Measurements from ENCODE around the gene TGDS.
"Not testable (repeated sequence)": the region's sequence is repeated elsewhere in the genome, so short reads cannot be mapped to it uniquely, and the experiment has no call there.

The TGDS gene, protein sequence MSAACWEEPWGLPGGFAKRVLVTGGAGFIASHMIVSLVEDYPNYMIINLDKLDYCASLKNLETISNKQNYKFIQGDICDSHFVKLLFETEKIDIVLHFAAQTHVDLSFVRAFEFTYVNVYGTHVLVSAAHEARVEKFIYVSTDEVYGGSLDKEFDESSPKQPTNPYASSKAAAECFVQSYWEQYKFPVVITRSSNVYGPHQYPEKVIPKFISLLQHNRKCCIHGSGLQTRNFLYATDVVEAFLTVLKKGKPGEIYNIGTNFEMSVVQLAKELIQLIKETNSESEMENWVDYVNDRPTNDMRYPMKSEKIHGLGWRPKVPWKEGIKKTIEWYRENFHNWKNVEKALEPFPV

DNA sequence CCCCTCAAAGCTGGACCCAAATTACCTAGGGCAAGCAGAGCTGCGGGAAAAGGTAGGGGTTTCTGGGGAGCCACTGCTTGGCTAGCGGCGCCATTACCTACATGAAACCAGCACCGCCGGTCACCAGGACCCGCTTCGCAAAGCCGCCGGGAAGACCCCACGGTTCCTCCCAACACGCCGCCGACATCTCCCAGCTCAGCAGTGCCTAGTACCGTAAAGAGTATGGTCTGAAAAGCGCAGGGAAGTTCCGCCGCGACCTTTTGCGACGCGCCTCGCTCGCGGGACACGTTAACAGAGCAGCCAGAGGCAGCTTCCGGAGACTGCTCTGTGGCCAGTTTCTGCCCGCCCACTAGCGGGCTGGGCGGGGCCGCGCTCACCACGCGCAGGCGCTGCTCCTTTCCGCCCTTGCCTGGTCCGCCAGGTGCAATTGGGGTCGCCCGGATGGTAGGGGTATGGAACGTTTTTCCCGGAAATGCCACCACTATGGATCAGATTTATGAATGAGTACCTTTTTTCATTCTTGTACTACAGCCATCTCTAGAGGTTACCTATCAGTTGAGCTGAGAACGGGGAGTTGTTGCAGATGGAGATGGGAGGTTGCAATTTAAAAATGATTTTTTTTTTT, at the start of gene TGDS:
TSS of gene TGDS (minus strand) at position 203 of the 625 bp plus-strand sequence. CDS start at position 187, 16 bp downstream.
- peak; percentile 94 for DNase-seq

DNA sequence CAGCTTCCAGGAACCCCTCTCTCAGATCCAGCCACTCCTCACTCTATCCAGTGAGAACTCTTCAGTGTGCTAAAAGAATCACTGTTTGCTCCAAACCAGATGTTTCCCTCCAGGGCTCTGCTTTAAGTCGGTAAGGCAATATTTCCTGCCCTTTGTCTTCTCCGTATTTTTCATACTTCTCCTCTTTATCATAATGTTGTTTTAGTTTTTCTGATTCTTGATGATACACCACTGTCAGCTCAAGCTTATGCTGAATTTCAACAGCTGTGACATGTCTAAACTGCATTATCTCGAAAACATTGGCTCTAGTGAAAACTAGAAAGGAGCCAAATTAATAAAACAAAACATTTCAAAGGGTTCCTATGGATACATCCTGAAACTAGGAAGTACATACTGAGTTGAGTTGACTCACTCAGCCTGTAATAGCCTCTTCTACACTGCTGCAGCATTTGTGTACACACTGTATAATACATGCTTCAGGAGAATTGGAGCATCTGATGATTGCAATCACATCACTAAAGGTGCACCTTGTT, 45.5 kb upstream of the TGDS start:
- DNase-seq: peak; percentile 9

DNA sequence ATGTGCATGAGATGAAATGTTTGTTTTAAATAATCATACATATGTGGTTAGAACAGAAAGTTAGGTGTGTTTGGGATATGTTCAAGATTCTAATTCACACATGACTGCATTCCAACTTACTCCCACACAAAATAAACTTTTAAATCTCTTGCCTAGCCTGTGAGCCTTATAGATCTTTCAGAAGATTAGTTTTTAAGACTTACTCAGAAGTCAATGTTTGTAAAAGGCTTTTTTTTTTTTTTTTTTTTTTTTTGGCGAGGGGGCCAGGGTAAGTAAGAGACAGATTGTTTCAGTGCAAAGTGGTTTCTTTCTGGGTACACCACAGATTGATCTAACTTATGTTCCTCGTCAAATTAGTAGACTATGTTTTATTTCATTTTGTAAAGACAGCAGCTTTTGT, 44.8 kb upstream of the TGDS start:
- DNase-seq: no peak

DNA sequence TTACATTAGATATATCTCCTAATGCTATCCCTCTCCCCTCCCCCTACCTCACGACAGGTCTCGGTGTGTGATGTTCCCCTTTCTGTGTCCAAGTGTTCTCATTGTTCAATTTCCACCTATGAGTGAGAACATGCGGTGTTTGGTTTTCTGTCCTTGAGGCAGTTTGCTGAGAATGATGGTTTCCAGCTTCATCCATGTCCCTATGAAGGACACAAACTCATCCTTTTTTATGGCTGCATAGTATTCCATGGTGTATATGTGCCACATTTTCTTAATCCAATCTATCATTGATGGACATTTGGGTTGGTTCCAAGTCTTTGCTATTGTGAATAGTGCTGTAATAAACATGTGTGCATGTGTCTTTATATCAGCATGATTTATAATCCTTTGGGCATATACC, 41.7 kb upstream of the TGDS start:
- not testable (repeated sequence) for DNase-seq

DNA sequence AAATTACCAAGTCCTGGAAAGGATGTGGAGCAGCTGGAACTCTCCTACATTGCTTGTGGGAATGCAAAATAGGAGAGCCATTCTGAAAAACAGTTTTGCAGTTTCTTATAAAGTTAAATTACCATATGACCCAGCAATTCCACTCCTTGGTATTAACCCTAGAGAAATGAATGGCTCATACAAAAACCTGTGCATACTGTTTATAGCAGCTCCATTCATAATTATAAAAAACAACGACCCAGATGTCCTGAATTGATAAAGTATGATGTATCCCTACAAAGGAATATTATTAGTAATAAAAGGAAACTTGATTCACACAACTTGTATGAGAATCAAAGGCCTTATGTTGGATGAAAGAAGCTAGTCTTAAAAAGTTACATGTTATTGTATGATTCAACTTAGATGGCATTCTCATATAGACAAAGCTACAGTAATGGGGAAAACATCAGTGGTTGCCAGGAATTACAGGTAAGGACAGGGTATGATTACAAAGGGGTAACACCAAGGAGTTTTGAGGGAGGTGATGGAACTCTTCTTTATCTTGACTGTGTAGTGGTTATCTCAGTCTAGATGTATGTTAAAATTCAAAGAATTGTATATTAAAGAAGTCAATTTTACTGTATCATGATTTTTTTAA, 41.1 kb upstream of the TGDS start:
- no peak for DNase-seq

DNA sequence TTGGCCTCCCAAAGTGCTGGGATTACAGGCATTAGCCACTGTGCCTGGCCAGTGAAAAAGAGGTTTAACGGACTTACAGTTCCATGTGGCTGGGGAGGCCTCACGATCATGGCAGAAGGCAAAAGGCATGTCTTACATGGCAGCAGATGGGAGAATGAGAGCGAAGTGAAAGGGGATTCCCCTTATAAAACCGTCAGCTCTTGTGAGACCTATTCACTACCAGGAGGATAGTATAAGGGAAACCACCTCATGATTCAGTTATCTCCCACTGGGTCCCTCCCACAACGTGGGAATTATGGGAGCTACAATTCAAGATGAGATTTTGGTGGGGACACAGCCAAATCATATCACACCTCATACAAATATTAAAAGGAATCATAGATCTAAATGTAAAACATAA, 40.1 kb upstream of the TGDS start:
- not testable (repeated sequence) for DNase-seq

DNA sequence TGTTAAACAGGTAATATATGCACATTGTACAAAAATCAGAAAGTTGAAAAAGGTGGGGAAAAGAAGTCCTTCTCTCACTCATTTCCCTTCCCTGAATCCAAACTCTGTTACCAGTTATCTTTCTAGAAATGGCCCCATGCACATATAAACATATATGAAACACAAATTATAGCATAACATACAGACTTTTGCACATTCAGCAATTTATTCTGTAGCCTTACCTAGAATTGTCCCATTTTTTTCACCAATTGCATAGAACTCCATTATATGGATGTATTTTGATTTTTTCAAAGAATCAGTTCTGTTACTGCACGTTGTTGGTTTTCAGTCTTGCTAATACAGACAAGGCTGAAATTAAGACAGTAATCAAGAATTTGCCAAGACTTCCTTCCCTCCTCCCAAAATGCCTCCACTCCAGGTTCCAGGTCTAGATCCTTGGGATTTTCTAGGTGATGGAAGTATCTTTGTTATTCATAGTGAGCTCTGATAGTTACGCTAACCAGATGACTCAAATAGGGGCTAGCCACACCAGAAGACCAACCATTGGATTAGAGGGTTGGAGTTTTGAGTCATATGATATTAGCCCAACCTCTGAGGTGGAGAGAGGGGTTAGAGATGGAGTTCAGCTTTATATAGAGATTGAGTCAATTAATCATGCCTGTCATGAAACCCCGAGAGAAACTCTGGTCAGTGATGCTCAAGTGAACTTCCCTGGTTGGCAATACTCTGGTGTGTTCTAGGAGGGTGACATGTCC, 36.5 kb upstream of the TGDS start:
- DNase-seq: no peak

DNA sequence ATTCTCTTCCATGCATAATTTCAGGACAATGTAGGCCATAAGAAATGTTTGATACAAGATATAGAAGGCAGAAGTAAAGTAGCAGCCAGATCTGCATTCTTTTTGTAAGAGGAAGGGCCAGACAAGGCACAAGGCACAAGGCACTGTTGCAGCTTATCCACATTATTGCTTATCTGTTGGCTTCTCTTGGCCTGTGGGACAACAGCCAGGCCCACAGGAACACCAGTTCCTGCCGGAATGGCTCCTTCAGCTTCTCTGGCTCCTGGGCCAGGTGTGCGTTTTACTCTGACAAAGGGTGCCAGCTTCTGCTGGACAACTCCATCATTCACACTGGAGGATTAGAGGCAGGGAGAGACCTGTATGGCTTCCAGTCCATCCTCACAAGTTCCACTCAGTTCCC, 34.9 kb upstream of the TGDS start:
- DNase-seq: no peak

DNA sequence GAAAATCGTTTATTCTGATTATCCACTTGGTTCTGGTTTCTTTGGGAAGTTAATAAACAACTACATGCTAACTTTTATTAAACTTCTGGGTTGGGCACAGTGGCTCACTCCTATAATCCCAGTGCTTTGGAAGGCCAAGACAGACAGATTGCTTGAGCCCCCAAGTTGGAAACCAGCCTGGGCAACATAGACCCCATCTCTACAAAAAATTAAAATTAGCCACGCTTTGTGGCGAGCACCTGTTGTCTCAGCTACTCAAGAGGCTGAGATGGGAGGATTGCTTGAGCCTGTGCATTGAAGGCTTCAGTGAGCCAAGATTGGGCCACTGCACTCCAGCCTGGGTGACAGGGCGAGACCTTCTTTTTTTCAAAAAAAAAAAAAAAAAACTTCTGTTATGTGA, 27.4 kb upstream of the TGDS start:
- no peak for DNase-seq

DNA sequence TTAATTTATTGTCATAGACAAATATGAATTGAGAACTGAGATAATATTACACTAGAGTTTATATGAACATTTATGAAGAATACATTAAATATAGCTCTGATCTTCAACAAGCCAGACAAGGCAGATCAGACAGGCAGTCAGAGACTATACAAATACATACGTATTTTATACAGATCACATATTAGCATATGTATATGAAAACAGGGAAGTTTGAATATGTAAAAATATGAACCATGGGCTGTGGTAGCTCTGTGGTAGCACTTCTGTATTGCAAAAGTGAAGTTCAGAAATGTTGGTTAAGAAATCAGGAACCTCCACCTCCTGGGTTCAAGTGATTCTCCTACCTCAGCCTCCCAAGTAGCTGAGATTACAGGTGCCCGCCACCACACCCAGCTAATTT, 26.4 kb upstream of the TGDS start:
- no peak for DNase-seq

DNA sequence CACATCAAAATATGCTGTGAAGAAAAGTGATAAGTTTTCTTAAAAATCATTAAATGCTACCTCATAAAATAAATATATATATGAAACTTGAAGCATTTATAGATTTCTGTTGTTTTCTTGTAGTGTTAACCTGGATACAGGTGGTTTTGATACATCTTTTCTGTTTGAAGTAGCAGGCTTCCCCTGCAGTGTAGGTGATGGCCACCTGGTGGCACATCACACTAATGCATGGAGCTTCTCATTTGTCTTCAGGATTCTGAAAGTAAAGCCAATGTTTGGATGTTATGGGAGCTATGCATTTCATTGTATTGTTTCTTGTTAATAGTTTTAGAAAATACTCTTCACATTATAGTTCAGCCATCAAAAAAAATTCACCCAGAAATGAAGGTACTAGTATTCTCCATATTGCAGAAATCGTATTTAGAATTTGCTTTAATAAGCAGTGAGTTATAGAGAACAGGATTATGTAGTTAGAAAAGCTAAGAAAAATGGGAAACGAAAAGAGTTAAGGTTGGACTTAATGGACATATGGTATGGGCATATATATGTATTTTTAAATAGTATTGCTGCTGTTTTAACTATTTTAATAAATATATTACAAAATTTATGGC, 24.4 kb upstream of the TGDS start:
- no peak for DNase-seq

DNA sequence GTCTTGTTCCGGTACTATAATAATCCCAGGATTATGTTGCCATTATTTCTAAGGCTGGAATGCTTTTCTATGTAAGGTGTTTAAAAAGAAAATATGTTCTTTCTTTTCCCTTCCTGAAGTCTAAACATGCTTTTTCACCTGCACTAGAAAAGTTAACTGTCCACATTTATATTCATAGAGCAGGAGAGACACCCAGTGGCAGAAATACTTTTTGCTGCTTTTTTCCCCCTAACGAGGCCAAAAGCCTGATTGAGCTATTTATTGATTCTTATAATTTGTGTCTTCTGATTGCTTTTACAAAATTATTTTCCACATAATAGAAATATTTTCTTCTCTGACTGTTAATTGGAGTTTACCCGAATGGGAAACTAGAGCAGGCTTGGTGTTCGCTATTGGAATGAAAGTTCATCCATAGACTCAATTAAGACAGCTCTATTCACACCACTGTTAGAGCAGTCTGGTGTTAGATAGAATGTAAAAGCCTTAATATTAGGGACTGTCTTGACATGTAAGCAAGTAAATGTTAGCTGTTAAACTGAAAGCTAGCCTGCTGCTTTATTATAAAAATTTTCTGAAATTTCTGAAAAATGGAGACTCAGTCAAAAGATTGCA, 21.5 kb upstream of the TGDS start:
- DNase-seq: no peak

DNA sequence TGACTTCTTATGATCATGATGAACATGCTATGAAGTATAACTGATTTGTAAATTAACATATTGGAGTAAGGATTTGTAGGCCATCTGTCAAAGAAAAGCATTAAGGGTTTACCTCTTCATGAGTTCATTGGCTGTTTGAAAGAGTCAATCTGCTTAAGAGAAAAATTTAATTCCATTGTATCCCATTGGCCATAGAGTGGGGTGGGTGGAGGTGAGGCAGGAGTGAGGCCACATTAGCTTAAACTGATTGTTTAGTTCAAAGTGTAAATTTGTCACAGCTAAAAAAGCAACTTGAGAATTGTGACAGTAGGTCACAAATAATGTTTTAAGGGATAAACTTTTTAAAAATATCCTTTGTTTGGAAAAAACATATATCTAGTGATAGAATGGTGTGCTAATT, 17.1 kb upstream of the TGDS start:
- DNase-seq: no peak

DNA sequence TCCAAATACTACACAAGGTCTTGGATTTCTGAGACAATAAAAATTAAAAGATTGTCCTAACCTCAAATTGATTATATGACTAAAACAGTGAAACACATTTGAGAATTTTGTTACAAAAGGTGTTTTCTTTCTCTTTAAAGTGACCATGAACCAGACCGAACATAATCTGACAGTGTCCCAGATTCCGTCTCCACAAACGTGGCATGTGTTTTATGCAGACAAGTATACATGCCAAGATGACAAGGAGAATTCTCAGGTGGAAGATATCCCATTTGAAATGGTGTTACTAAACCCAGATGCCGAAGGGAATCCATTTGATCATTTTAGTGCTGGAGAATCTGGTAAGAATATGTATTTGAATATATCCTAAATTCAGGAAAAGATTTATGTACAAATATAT, 16.1 kb upstream of the TGDS start:
- DNase-seq: no peak

DNA sequence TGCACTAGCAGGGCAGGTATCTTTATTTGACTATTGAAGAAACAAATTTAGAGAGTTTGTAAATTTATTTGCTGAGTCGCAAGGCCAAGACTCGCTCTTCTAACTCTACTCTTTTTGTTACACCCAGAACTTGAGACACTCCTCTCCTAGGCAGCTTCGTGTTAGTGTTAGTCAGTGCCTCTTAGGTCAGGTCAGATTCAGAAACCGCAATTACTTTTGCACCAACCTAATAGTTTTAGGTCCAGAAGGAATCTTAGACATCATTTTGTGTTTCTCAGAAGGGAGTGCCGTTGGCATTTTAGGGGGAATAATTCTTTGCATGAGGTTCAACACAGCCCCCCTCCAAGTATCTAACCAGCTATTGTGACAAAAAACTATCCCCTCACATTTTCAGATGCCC, 14.5 kb upstream of the TGDS start:
- no peak for DNase-seq

DNA sequence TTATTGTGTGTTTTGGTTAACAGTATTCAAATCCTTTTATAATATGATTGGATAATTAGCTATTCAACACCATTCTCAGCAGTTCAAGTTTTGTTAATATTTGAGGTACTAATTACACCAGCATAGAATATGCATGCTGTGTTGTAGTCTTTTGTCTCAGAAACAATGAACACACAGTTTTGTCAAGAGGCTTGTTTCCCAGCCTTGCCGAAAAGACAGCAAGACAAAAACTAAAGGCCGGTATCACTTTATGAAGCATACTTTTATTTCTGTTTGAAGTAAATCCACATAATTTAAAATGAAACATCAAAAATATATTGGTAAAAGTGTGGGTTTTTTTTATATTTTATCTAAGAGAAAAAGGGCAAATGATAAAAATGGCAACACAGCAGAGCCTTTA, 13.2 kb upstream of the TGDS start:
- no peak for DNase-seq

DNA sequence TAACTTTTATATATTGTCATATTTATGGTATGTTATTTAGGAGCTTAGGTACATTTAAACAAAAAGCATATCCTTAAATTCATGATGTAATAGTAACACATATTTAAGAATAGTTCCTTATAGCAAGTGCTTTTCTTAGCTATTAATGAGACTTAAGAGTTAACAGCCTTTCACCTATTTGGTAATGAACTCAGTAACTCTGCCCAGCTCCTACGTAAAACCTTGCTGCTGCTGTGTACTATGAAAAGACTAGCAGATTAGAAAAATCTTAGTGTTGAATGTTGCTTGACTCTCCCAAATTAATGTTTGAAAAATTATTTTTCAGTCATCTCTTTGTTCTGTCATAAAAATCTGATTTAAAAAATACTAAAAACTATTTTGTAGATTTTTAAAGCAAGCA, 12.6 kb upstream of the TGDS start:
- DNase-seq: no peak

DNA sequence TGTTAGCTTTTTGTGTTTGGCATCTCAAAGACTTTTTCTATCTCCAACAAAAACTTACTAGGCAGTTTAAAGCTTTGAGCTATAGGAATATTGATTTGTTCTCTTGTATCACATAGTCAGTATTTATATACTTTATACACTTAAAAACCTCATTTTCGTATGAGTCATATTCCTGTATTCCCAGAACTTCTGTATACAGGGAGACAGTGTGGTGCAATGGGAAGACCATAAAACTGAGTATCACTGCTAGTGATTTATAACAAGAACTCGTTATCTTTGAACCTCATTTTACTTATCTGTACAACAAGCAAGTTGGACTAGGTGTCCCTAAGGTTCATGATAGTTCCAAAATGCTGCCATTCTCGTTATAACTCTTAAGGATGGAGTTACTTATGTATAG, 12.0 kb upstream of the TGDS start:
- DNase-seq: no peak

DNA sequence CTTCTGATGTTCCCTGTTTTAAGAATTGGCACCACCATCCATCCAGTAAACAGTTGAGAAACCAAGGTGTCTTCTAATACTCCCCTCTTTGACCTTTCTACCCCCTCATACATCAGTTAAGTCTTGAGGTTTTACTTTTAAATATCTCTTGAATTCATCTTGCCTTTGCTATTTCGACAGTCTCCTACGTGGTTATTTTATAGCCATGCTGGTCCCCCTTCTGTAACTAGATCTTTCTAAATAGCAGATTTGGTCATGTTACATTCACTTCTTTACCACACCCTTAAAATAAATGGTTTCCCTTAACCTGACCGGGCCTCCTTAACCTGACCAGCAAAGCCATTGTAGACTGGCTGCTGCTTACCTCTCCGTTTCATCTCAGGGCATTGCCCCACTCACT, 11.1 kb upstream of the TGDS start:
- no peak for DNase-seq

DNA sequence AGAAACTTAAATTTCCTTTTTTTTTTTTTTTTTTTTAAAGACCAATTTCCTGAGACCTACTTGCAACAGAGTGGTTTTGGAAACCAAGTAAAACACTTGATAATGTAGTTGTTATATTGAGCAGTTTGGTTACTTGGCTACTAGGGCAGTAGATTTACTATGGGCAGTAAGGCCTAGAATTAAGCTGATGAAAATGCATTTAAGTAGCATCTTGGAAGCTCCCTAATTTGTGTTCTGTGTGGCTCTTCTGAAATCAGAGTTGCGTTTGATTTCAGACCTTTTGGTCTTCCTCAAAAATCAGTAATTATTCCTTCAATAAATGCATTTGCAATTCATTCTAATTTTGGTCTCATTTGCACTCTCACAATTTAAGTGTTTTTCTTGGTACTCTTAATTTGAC, 6.5 kb upstream of the TGDS start:
- DNase-seq: no peak

DNA sequence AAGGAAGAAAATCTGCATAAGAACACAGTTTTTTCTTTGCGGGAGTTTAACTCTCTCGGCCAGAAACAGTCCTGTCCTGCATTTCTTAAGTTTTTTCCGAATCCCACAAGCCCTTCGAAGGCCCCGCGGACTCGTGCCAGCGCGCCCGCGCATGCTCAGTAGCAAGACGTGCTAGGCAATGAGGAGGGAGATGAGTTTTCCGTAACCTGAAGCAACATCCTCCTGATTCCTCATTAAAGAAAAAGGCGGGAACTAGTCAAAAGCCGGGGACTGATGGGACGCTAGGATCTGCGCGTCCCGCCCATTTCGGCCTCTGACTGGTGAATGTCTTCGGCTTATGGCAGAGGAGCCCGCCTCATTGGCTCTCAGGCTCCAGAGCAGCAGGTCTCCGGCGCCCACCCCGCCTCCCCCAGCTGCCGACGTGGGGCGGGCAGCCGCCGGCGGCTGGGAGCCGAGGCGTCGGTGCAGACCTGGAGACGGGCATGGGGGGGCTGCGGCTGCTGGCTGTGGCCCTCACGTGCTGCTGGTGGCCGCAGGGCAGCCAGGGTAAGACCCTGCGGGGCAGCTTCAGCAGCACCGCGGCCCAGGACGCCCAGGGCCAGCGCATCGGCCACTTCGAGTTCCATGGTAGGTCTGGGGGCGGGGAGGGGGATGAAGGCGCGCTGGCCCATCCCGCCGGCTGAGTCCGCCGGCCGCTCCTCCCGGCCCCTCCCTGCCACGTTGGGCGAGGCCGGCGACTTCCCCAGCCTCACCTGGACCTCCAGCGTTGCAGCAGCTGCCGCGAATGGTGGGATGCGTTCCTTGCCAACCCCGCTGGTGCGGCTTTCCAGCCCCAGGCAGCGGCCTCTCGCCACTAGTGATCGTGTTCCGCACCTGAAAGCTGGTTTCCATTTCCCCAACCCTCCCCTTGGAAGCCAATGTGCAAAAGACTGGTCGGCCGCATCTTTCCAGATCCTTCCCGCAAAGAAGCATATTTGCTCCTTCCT, 5.8 kb upstream of the TGDS start, which contains the start of gene GPR180:
TSS of gene GPR180 (plus strand) at position 412 of the 986 bp plus-strand sequence. CDS start at position 483, 71 bp downstream.
- peak; percentile 98 for DNase-seq
